ENCODE results near the gene CSRP1.

Gene CSRP1

DNA sequence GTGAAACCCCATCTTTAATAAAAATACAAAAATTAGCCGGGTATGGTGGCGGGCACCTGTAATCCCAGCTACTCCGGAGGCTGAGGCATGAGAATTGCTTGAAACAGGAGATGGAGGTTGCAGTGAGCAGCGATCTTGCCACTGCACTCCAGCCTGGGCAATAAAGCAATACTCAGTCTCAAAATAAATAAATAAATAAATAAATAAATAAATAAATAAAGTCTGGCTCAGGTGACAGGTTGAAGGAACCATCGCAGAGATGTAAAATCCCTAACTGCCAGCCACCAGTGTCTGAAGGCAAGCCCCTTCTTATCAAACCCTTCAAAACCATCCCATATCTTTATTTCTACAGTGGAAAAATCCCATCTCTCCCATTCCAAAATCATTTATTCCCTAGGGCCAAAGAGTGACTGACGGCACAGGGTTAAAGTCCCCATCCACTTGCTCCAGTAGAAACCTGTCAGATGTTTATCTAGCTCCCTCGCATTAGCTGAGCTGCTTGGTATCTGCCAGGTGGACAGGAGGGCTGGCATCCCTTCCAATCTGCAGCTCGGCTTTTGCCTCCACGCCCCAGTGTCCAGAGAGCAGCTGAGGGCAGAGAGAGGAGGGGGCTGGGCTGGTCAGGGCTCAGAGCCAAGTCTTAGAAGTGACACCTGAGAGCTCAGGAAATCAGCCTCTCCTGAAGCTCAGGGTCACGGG is 5.0 kb downstream of the CSRP1 start:
- TF ChIP-seq, protein P1, sequence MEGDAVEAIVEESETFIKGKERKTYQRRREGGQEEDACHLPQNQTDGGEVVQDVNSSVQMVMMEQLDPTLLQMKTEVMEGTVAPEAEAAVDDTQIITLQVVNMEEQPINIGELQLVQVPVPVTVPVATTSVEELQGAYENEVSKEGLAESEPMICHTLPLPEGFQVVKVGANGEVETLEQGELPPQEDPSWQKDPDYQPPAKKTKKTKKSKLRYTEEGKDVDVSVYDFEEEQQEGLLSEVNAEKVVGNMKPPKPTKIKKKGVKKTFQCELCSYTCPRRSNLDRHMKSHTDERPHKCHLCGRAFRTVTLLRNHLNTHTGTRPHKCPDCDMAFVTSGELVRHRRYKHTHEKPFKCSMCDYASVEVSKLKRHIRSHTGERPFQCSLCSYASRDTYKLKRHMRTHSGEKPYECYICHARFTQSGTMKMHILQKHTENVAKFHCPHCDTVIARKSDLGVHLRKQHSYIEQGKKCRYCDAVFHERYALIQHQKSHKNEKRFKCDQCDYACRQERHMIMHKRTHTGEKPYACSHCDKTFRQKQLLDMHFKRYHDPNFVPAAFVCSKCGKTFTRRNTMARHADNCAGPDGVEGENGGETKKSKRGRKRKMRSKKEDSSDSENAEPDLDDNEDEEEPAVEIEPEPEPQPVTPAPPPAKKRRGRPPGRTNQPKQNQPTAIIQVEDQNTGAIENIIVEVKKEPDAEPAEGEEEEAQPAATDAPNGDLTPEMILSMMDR (conservative IDR thresholded peaks at IDR 0.05; ENCODE audit: low read depth, low read length), result no peak

GRCh38 chr1:201501144-201501543 is 5.8 kb downstream of the CSRP1 start:
- no peak for DNase-seq (ENCODE audit: low read depth)
- TF ChIP-seq, protein P1 (conservative IDR thresholded peaks at IDR 0.05; ENCODE audit: low read depth, low read length), result no peak
- no peak overlapping the region for H3K4me3 ChIP-seq (ENCODE audit: low read depth, low read length)

More for the DNA sequence above, 5.0 kb downstream of the CSRP1 start:
- DNase-seq (ENCODE audit: low read depth), result no peak
- H3K4me3 ChIP-seq (ENCODE audit: low read depth, low read length), result no peak overlapping the region

DNA sequence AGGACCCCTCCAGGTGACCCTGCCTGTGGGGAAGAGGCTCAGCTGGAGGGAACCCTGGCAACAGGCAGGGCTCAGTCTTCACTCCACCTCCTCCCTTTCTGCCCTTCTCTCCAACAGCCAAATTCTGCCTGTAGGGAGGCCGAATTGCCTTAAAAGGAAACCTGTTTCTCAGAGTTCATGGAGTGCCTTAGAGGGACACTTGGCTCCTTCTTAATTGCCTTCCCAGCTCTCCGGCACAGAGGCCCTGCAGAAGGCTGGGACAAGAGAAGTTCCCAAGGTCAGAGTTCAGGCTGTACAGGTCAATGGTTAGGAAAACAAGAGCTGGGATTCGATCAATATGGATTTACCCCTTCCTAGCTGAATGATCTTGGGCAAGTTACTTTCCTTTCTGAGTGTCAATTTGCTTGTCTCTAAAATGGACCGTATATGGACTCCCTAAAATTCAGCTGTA is 6.2 kb downstream of the CSRP1 start:
- H3K4me3 ChIP-seq (ENCODE audit: low read depth, low read length), result no peak overlapping the region
- DNase-seq (ENCODE audit: low read depth), result no peak
- TF ChIP-seq, protein P1 (conservative IDR thresholded peaks at IDR 0.05; ENCODE audit: low read depth, low read length), result no peak

DNA sequence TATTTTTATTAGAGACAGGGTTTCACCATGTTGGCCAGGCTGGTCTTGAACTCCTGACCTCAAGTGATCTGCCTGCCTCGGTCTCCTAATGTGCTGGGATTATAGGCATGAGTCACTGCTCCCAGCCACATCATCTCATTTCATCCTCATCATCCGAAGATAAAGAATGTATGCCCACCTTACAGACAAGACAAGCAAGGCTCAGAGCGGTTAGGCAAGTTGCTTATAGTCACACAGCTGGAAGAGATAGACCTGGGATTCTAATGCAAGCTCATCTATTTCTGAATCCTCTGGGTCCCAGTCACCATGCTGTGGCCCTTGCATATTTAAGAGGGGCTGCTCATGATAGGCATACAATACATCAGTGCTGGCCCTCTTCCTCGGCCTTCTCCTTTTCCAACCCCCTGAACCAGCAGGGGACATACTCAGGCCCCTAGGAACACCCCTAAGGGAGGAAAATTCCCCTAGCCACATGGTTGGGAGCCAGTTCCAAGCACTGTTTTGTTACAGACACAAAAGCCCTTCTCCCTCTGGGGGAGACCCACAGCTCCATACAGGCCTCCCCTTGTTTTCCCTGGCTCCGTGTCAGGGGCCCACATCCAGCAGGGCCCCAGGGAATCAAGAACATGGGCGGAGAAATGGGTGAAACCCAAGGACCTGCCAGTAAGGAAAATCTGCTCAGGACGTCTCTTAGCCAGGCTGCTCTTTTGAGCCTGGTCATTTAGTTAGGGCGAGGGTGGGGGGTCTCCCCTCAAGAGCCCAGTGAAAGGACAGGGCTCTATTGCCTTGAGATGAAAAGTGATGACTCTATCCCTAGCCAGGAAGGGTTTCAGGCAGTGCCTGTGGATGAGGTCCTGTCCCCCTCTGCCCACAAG is 6.9 kb downstream of the CSRP1 start:
- TF ChIP-seq, protein P1 (conservative IDR thresholded peaks at IDR 0.05; ENCODE audit: low read depth, low read length), result no peak
- no peak for DNase-seq (ENCODE audit: low read depth)
- H3K4me3 ChIP-seq (ENCODE audit: low read depth, low read length), result no peak overlapping the region

DNA sequence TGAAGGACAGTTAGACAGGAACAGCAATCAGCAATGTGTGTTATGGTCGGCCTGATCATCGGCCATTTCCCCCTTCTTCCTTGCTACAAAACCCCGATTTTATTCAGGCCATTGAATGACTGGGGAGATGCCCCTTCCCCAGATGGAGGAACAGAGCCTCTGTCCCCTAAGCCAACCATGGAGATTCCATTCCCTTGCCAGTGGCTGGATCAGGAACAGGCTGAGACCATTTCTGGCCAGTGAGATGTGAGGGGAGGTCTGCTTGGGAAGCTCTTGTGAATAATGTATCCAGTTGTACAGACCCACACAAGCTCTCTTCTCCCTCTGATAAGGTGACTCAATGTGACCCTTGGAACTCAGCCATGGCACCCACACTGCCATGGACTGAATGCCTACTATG is 7.7 kb downstream of the CSRP1 start:
- no peak overlapping the region for H3K4me3 ChIP-seq (ENCODE audit: low read depth, low read length)
- DNase-seq (ENCODE audit: low read depth), result no peak
- TF ChIP-seq, protein P1 (conservative IDR thresholded peaks at IDR 0.05; ENCODE audit: low read depth, low read length), result no peak

- no peak overlapping the region for H3K4me3 ChIP-seq (ENCODE audit: low read depth, low read length)
- no peak for DNase-seq (ENCODE audit: low read depth)
- TF ChIP-seq, protein P1 (conservative IDR thresholded peaks at IDR 0.05; ENCODE audit: low read depth, low read length), result peak; percentile 31
Measured at GRCh38 chr1:201498621-201499020, 8.3 kb downstream of the CSRP1 start.

All from choroid plexus epithelial cell (primary cell).